Measurements from ENCODE around the gene TFPT.

- TF ChIP-seq CTCF (IDR thresholded peaks at IDR 0.05; ENCODE audit: extremely low read depth in 1 of 2, insufficient read depth in 1 of 2, low read depth in 1 of 2, low read length in 2 of 2) (no peak), JUN (IDR thresholded peaks at IDR 0.05; ENCODE audit: borderline replicate concordance, insufficient read depth, insufficient read length, low read depth) (no peak), POLR2A (IDR thresholded peaks at IDR 0.05; ENCODE audit: low read depth, low read length) (no peak), EZH2 (IDR thresholded peaks at IDR 0.05; ENCODE audit: borderline replicate concordance, low read depth, low read length, severe bottlenecking) (no peak), POLR2AphosphoS5 (IDR thresholded peaks at IDR 0.05; ENCODE audit: insufficient read depth, low read depth, low read length) (no peak), FOS (IDR thresholded peaks at IDR 0.05; ENCODE audit: borderline replicate concordance, insufficient read depth, low read length) (no peak), GATA2 (IDR thresholded peaks at IDR 0.05; ENCODE audit: insufficient read depth, insufficient read length, low read depth, low read length) (no peak)
- TF ChIP-seq, protein P1, sequence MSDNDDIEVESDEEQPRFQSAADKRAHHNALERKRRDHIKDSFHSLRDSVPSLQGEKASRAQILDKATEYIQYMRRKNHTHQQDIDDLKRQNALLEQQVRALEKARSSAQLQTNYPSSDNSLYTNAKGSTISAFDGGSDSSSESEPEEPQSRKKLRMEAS (IDR thresholded peaks at IDR 0.05; ENCODE audit: insufficient read depth, insufficient read length): no peak
Measured at GRCh38 chr19:54063350-54064116, 51.9 kb downstream of the TFPT start, which contains the start of gene VSTM1.

Data from endothelial cell of umbilical vein (primary cell).